GM18867 (cell line): ENCODE results near the gene NTMT1.

Source experiments
- ATAC-seq: cut with Tn5 transposase; IDR thresholded peaks from one replicate; pipeline ENCODE4 v1.9.1; 2021; ENCODE audit warnings: mild to moderate bottlenecking, moderate library complexity; ENCODE audit not compliant: unreplicated experiment

The NTMT1 gene

GRCh38 chr9:129673602-129674001 lies 47.6 kb downstream of the NTMT1 start:
- no peak for ATAC-seq

GRCh38 chr9:129674229-129674628 lies 48.3 kb downstream of the NTMT1 start:
- no peak for ATAC-seq

- ATAC-seq, result no peak
Observed at GRCh38 chr9:129675620-129676019, 49.7 kb downstream of the NTMT1 start.

GRCh38 chr9:129676287-129676686 lies 50.3 kb downstream of the NTMT1 start:
- no peak for ATAC-seq

GRCh38 chr9:129676975-129677374 lies 51.0 kb downstream of the NTMT1 start:
- ATAC-seq, result no peak

- no peak for ATAC-seq
Observed at GRCh38 chr9:129677456-129677855, 51.5 kb downstream of the NTMT1 start.

- ATAC-seq, result no peak
Observed at GRCh38 chr9:129678844-129679243, 52.9 kb downstream of the NTMT1 start.

- no peak for ATAC-seq
Observed at GRCh38 chr9:129679537-129679936, 53.6 kb downstream of the NTMT1 start.

- no peak for ATAC-seq
Observed at GRCh38 chr9:129681924-129682323, 56.0 kb downstream of the NTMT1 start.

- ATAC-seq, result no peak
Observed at GRCh38 chr9:129682381-129682780, 56.4 kb downstream of the NTMT1 start.

- no peak for ATAC-seq
Observed at GRCh38 chr9:129685220-129685932, 59.4 kb downstream of the NTMT1 start.
